HG03103 (cell line): ENCODE results near the gene IL11.
A peak's percentile ranks its signal among the peaks of the same experiment; 100 is the strongest.

Source experiments
- ATAC-seq: cut with Tn5 transposase; IDR thresholded peaks from one replicate; pipeline ENCODE4 v1.9.1; 2021; ENCODE audit warnings: low read depth; ENCODE audit not compliant: unreplicated experiment

IL11 gene

DNA sequence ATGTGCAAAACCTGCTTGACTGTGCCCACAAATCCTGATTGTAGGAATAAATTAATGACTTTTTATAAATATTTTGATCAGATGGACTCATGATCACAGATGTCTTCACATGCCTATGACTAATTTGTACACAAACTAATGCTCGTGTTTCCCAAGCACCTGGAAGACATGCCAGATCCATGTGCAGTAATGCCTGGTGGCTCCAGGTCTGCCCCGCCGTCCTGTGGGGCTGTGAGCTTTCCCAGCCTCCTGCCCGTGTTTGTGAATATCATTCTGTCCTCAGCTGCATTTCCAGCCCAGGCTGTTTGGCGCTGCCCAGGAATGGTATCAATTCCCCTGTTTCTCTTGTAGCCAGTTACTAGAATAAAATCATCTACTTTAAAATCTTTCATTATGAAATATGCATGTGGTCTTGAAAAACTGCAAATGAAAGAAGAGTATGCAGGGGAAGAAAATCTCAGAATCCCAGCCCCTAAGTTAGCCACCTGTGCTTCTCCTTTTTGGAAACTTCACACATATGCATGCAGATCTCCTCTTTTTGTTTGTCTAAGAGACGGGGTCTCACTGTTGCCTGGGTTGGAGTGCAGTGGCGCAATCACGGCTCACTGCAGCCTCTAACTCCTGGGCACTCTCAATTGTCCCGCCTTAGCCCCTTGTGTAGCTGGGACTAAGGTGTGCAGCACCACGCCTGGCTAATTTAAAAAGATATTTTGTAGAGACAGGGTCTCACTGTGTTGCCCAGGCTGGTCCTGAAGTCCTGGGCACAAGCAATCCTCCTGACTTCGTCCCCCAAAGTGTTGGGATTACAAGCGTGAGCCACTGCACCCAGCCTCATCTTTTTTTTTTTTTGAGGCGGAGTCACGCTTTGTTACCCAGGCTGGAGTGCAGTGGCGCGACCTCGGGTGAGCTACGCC, 21.7 kb upstream of the IL11 start:
- no peak for ATAC-seq

GRCh38 chr19:55391191-55391670, 21.0 kb upstream of the IL11 start:
- no peak for ATAC-seq

DNA sequence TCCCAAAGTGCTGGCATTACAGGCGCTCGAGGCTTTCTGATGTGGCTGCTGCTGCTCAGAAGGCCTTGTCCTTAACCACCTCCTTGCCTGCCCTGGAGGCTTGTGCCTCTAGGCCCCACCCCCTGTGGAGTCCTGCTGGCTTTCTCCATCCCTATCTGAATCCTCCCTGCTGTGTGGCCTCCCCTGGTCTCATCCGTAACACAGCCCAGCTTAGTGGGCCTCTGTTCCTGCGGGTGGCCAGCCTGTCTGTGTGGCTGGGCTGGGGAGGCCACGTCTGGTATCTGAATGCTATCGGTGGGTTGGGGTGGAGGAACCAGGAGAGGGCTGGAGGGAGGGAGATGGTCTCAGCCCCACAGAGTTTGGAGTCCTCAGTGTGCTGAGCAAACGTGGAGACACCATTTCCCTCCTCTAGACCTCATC, 20.2 kb upstream of the IL11 start:
- ATAC-seq = no peak

DNA sequence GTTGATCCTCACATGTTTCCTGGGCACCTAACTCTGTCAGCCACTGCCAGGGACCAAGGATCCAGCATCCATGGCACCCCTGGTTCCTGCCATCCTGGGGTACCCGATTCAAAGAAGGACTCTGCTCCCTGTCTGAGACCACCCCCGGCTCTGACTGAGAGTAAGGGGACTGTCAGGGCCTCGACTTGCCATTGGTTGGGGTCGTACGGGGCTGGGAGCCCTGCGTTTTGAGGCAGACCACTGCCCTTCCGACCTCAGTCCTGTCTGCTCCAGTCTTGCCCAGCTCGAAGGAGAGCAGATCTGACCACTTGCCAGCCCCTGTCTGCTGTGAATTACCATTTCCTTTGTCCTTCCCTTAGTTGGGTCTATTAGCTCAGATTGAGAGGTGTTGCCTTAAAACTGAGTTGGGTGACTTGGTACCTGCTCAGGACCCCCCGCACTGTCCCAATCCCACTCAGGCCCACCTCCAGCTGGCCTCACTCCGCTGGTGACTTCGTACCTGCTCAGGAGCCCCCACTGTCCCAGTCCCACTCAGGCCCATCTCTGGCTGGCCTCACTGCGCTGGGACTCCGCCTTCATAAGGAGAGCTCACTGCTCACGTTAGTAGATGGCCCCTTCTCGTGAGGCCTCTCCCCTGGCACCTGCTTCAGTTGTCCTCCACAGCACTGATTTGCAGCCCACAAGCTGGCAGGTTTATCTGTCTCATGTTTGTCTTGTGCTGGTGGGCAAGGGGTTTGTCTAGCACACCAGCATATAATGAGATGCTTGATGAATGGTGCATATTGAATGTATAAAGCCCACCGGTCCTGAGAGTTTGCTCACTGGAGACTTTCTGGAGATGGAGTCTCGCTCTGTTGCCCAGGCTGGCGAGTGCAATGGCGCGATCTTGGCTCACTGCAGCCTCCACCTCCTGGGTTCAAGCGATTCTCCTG, 19.4 kb upstream of the IL11 start:
- no peak for ATAC-seq

- no peak for ATAC-seq
Observed at GRCh38 chr19:55387736-55388497, 17.7 kb upstream of the IL11 start.

- no peak for ATAC-seq
Observed at GRCh38 chr19:55386493-55386971, 16.3 kb upstream of the IL11 start.

DNA sequence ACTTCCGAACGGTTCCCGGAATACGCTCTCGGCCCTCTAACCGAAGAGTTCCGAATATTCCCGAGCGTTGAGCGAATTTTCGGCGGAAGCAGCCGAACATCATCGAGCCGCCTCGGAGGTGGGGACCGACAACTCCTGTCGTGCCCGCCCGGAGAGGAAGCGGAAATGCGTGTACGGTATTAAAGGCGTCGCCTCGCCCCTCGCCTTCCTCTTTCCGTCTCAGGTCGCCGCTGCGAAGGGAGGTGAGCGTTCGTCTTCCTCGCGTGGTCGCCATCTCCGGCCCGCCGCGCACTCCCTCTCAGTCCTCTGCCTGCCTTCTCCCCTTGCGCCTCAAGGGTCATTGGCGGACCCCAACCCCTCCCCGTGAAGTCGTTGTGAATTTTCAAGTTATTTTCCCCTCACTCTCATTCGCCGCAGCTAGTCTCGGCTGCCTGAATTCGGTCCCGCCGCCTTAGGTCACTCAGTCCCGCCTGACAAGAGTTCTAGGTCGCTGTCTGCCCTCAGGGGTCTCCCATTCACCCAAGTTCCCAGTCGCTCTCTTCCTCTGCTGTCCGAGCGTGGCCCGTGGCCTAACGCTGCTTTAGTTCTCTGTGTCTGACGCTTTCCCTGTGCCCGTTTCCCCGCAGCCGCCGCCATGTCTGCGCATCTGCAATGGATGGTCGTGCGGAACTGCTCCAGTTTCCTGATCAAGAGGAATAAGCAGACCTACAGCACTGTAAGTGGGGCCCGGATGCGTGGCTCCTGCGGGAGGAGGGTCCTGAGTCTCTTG, 15.6 kb upstream of the IL11 start, which contains the start of gene RPL28:
Gene RPL28 (plus strand): TSS at position 209 of the 769 bp plus-strand sequence. CDS start 426 bp downstream, at position 635.
- peak; percentile 48 for ATAC-seq

GRCh38 chr19:55384920-55385723, 14.9 kb upstream of the IL11 start:
- peak; percentile 45 for ATAC-seq

DNA sequence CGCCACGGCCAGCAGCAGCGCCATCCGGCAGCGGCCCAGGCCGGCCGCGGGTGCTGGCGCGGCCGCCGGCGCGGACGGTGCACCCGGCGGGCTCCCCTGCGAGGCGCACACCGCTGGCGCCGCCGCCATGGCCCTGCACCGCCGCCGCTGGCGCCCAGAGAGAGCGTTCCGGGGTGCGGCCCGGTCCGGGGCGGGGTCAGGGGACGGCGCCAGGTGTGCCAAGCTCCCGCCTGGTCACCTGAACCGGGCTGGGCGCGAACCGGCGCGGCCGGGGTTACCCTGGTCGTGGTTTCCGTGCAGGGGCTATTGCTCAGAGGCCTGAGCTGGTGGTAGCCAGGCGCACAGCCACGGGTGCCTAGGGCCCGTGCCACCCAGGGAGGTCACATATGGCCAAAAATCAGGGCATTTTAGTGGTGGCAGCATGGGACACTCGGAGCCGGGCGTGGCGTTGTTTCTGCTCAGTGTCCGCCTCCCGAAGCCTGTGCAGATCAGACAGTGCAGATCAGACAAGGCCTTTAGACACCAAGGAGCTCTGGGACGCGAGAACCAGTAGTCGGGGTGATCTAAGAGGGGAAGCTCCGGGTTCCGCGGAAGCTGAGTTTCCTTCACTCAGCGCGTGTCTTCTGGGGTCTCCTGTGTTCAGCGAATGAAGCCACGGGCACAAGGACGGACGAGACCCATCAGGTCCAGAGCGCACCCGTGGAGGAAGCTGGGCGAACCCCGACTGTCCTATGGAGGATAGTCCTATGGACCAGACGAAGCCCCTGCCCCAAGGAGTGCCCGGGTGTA, 14.1 kb upstream of the IL11 start, which contains the start of gene TMEM238:
Gene TMEM238 (minus strand): TSS at position 162 of the 789 bp plus-strand sequence. CDS start 33 bp downstream, at position 129.
- ATAC-seq = no peak

GRCh38 chr19:55383279-55384130, 13.2 kb upstream of the IL11 start:
- ATAC-seq = no peak

DNA sequence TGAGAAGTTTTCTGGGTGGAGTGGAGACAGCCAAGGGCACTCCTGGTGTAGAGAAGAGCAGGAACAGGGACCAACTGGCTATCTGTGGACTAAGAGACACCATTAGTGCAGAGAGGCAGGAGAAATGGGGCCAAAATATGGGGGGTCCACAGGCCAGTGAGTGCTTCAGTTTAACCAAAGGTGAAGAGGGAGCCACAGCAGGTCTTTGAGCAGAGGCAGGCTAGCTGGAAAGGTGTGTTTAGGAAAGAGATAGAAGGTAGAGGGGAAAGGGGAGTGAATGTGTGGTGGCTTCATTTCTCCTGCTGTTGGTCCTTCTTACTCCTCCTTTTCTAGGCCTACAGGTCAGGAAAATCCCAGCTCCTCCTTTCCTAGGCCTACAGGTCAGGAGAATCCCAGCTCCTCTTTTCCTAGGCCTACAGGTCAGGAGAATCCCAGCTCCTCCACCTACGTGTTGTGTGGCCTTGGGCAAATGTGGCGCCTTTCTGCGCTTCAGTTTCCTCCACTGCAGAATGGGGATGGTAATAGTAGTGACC, 12.3 kb upstream of the IL11 start:
- ATAC-seq = no peak

DNA sequence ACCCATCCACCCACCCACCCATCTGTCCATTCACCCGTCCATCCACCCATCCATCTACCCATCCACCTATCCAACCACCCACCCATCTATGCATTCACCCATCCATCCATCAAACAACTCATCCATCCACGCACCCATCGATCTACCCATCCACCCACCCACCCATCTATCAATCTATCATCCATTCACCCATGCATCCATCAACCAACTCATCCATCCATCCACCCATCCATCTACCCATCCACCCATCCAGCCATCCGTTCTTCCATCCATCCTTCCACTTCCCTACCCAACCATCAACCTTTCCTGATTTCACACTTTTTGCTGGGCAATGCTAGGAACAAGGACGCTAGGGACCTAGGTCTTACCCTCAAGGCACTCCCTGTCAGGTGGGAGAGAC, 11.8 kb upstream of the IL11 start:
- no peak for ATAC-seq

GRCh38 chr19:55379174-55379573, 8.9 kb upstream of the IL11 start:
- no peak for ATAC-seq

DNA sequence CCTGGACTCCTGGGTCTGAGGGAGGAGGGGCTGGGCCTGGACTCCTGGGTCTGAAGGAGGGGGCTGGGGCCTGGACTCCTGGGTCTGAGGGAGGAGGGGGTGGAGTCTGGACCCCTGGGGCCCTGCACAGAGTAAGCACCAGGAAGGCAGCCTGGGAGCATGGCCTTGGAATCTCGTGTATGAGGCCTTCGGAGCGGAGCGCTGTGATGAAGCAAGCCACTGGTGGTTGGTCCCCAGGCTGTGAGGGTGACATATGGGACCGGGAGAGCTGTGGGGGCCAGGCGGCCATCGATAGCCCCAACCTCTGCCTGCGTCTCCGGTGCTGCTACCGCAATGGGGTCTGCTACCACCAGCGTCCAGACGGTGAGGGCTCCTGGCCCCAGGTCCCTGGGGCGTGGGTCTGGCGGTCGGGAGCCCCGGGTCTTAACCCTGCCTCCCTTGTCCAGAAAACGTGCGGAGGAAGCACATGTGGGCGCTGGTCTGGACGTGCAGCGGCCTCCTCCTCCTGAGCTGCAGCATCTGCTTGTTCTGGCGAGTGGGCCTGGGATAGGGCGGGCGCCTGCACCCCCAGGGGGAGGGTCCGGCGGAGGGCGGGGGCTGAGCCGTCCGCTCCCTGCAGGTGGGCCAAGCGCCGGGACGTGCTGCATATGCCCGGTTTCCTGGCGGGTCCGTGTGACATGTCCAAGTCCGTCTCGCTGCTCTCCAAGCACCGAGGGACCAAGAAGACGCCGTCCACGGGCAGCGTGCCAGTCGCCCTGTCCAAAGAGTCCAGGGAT, 7.3 kb upstream of the IL11 start:
- no peak for ATAC-seq

DNA sequence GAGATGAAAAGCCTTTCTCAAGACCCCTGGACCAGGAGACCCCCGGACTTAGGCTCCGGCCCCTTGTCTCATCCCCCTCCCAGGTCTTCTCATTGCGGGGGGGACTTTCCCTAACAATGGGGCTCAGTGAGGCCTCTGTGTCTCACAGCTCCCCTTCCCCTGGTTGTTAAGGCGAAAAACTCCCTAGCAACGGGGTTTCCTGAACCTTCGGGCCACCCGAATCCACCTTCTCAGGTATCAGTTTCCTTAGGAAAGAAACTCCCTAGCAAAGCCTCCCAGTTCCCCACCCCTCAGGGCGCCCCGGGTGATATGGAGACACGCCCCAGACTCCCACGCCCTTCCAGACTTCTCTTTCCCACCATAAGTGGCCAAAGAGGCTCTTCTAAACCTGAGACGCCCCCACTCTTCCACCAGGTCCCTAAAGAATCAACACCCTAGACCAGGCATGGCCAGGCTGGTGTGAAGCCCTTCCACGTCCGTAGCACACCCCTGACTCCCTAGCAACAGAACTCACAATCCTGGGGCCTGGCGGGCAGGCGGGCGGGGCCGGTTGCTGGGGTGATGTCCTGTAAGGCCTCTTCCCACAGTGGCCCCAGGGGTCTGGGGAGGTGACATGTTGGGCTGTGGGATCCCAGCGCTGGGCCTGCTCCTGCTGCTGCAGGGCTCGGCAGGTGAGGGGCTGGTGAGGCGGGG, 6.1 kb upstream of the IL11 start, which contains the start of gene TMEM190:
Gene TMEM190 (plus strand): TSS at position 586 of the 693 bp plus-strand sequence. CDS start 28 bp downstream, at position 614.
- no peak for ATAC-seq
